ENCODE measurements around the gene GZMM.

Gene GZMM

GRCh38 chr19:567296-567900, 23.5 kb downstream of the GZMM start:
- no peak for DNase-seq

GRCh38 chr19:570251-570686, 26.4 kb downstream of the GZMM start:
- DNase-seq, result no peak

- peak; percentile 50 for DNase-seq
Observed at GRCh38 chr19:570937-571565, 27.2 kb downstream of the GZMM start.

- DNase-seq, result peak; percentile 15
Observed at GRCh38 chr19:571566-571974, 27.7 kb downstream of the GZMM start.

- DNase-seq, result peak; percentile 99
Observed at GRCh38 chr19:572140-572742, 28.4 kb downstream of the GZMM start, which contains the start of gene BSG. Gene BSG (plus strand): TSS chr19:572596. CDS start chr19:572635, 39 bp downstream.

GRCh38 chr19:572743-573518, 29.1 kb downstream of the GZMM start:
- no peak for DNase-seq

DNA sequence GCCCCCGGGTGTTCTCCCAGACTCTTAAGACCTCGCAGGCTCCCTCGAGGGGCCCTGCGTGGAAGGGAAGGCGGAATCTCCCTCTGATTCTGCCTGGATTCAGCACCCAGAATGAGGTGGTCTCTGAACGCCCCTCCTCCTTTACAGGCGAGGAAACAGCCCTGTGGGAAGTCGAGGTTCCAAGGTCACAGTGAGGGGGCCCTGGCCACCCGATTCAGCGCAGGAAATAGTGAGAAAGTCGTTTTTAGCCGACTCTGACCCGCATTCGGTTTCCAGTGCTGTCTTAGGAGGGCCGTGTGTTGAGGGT, 29.6 kb downstream of the GZMM start:
- DNase-seq, result no peak

GRCh38 chr19:574658-575526, 31.0 kb downstream of the GZMM start:
- no peak for DNase-seq

DNA sequence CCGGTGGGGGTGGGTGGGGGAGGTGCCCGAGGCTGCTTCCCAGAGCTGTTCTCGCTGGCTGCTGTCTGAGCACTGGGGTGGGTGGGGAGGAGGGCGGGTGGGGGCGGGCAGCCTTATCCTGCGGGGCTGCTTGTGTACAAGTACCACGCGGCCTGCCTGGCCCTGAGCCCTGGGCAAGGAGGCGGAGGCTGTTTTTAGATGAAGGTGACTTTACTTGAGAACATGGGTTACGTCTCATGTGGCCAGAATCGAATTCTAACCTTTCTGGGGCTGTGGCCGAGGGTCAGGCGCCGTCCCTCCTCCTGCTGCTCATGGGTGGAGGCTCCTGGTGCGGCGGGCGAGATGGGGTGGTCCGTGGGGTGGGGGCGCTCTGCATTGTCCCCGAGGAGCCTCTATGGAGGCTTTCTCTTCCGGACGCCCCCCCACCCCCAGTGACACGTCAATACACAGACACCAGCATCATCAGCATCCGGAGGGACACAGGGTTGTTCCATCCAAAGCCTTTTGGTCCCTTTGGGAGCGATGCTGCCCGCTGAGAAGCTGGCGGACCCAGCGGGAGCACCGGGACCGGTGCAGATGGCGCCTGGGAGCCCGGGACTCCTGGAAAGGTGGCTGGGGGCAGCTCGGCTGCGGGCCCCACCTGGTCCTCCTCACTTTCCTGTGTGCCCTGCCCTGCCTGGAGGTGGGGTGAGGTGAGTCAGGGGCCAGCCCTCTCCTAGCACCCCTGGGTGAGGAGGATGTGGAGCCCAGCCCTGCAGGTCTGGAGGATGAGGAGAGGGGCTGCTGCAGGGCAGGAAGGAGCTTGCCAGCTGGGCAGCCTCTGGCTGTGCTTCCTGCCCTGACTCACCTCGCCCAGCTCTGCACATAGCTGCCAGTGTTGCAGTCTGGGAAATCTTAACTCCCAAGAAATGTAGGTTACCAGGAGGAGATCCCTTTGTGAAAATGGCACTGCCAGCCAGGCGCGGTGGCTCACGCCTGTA, 32.0 kb downstream of the GZMM start:
- DNase-seq, result no peak

- no peak for DNase-seq
Observed at GRCh38 chr19:576768-577438, 33.0 kb downstream of the GZMM start.

DNA sequence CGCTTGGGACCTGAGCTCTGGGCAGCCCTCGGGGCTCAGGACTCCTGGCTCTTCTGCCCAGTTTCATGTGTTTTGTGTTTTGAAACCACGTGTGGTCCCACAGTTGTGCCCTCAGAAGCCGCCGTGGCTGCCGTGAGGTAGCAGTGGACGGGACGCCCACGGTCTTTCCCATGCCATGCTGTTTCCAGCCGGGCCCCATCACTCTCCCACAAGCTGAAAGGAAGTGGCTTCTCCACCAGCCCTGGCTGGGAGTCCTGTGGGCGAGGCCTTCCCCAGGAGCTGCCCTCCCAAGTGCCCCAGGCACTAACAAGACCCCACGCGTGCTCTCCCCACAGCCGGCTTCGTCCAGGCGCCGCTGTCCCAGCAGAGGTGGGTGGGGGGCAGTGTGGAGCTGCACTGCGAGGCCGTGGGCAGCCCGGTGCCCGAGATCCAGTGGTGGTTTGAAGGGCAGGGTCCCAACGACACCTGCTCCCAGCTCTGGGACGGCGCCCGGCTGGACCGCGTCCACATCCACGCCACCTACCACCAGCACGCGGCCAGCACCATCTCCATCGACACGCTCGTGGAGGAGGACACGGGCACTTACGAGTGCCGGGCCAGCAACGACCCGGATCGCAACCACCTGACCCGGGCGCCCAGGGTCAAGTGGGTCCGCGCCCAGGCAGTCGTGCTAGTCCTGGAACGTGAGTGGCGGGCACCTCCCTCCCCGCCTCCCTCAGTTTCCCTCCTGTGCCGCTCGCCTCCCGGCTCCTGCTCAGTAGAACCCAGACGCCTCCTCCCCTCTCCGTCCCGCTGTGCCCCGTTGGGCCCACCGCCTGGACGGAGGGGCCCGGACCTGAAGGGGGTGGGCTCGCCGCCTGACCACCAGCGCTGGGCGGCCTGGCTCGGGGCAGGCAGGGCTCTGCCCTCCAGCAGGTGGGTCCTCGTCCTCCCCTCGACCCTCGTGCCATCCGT, 33.9 kb downstream of the GZMM start:
- DNase-seq, result no peak

DNA sequence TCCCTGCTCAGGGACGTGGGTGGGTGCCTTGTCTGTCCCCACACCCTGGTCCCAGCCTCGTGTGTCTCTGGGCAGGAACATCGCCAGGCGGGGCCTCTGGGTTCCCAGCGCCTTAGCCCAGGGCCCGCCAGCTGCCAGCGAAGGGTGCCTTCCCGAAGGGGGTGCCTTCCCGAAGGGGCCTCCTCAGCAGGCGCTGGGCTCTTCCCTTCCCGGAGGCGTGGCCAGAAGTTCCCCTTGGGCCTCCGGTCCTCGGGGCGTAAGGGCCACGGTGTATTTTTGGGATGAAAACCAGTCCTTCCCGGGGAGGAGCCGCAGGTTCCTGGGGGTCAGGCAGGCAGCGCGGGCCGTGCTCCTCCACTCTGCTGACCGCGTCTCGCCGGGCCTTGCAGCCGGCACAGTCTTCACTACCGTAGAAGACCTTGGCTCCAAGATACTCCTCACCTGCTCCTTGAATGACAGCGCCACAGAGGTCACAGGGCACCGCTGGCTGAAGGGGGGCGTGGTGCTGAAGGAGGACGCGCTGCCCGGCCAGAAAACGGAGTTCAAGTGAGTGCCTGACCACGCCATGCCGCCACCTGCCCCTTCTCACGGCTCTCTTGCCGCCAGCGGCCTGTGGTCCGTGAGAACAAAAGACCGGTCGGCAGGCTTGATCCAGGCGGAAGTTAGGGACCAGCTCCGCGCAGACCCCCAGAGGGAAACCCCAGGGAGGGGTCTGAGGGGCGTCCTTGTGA, 35.4 kb downstream of the GZMM start:
- no peak for DNase-seq

DNA sequence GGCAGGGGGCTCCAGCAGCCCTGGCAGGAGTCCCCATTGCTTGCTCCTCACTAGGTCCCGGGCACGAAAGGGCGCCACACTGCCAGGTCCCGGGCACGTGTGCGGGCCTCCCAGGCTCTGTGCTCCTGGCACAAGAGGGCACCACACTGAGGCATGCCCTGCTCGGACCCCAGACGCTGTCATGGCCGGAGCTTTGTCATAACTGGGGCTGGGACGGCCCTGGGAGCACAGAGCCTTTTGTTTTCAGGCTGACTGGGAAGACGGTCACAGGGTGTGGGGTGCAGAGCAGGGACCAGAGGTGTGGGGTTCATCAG, 35.9 kb downstream of the GZMM start:
- no peak for DNase-seq

DNA sequence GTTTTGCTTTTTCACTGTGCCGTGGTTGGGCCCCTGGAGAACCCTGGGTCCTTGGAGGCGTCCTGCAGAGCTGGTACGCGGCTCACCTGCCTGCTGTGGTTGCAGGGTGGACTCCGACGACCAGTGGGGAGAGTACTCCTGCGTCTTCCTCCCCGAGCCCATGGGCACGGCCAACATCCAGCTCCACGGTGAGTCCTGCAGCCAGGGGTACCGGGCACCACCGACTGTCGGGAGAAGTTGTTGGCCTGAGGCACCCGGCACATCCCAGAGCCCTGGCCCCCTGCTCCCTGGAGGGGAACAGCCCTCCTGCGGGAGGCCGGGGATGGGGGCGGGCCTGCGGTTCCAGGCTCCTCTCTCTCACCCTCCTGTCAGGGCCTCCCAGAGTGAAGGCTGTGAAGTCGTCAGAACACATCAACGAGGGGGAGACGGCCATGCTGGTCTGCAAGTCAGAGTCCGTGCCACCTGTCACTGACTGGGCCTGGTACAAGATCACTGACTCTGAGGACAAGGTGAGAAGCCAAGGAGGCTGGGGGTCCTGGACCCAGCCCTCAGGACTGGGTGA, 36.5 kb downstream of the GZMM start:
- no peak for DNase-seq

DNA sequence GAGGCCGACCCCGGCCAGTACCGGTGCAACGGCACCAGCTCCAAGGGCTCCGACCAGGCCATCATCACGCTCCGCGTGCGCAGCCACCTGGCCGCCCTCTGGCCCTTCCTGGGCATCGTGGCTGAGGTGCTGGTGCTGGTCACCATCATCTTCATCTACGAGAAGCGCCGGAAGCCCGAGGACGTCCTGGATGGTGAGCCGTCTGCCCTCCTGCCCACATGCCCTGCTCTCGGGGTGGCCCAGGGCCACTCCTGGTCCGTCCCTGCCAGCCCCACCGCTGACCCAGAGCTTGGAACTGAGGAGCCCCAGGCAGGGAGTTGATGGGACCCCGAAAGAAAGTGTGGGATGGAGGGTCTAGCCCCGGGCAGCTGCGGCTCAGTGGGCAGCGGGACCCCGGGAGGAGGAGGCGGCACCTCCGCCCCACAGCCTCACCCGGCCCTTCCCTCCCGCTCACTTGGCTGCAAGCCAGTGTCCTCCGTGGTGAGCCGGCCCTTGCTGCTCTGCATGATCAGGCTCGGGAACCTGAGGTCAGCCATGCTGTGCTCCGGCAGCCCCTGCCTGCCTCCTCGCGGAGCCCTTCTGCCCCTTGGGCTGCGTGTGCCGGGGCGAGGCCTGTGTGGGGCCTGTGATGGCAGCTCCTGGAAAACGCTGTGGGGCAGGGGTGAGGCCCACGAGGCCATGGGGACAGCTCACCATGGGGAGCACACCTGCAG, 37.7 kb downstream of the GZMM start:
- DNase-seq, result no peak

GRCh38 chr19:582497-583197, 38.8 kb downstream of the GZMM start:
- DNase-seq, result no peak

- no peak for DNase-seq
Observed at GRCh38 chr19:583198-583967, 39.5 kb downstream of the GZMM start.

Measured in activated naive CD4-positive, alpha-beta T cell treated with Interleukin-2 at 50 U/mL for 16 hours (primary cell).